ENCODE data around the gene LMCD1. TPM values are rescaled to one million over a fixed set of nuclear protein-coding genes. Genes with fewer than 3 reads are reported as not detected.

The LMCD1 gene
- total RNA-seq, 1 experiment from 2014 or later = 23.9 TPM

DNA sequence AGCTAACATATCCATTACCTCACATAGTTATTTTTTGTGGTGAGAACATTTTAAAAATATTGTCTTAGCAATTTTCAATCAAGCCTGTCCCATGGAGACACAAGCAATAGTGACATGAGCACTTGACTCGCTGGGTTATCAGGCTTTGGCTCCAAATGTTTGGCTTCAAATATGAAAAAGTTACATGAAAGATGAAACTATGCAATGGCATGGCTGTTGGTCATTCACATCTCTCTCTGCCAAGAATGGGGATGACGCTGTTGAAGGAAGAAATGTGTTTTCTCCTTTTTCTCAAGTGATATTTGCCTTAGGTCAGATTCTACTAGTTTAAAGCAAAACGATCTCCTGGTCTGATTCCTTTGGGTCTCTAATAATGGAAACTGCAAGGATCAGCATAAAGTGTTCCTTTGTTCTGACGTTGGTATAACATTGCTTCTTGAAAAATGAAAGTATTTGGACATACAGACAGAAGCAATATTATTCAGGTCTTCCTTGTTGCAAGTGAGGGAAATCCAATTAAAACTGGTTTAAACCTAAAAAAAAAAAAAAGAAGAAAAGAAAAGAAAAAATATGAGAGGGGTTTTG is 71.8 kb downstream of the LMCD1 start:
- ChIA-PET POLR2A (no interaction called here), CTCF (no interaction called here)
- Mint-ChIP-seq H3K9me3 (ENCODE audit: unreplicated experiment) (no peaks in the 10 kb centered on the region), H3K27me3 (ENCODE audit: insufficient read depth, unreplicated experiment) (no peaks in the 10 kb centered on the region), H3K36me3 (ENCODE audit: insufficient read depth, unreplicated experiment) (peaks cover 6% of the 10 kb centered on the region), H3K27ac (ENCODE audit: unreplicated experiment) (no peak overlapping the region), H3K4me1 (ENCODE audit: low read depth, unreplicated experiment) (peaks cover 6% of the 10 kb centered on the region), H3K4me3 (ENCODE audit: unreplicated experiment) (no peak overlapping the region)
- intact Hi-C loops (cut with micrococcal nuclease; ENCODE audit: unreplicated experiment) = no loop called here
- Histone ChIP-seq H3K36me3 (ENCODE audit: control insufficient read depth, insufficient read depth, low read length) (no peaks in the 10 kb centered on the region), H3K27me3 (replicated peaks; ENCODE audit: control insufficient read depth, insufficient read depth, low read length) (no peaks in the 10 kb centered on the region), H3K4me1 (peaks cover 10% of the 10 kb centered on the region), H3K9me3 (no peaks in the 10 kb centered on the region), H3K4me3 (ENCODE audit: low read depth, low read length) (no peak overlapping the region)
- TF ChIP-seq, protein P1, sequence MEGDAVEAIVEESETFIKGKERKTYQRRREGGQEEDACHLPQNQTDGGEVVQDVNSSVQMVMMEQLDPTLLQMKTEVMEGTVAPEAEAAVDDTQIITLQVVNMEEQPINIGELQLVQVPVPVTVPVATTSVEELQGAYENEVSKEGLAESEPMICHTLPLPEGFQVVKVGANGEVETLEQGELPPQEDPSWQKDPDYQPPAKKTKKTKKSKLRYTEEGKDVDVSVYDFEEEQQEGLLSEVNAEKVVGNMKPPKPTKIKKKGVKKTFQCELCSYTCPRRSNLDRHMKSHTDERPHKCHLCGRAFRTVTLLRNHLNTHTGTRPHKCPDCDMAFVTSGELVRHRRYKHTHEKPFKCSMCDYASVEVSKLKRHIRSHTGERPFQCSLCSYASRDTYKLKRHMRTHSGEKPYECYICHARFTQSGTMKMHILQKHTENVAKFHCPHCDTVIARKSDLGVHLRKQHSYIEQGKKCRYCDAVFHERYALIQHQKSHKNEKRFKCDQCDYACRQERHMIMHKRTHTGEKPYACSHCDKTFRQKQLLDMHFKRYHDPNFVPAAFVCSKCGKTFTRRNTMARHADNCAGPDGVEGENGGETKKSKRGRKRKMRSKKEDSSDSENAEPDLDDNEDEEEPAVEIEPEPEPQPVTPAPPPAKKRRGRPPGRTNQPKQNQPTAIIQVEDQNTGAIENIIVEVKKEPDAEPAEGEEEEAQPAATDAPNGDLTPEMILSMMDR (IDR thresholded peaks at IDR 0.05; ENCODE audit: insufficient read depth in 1 of 2, low read depth in 1 of 2, low read length in 1 of 2, severe bottlenecking in 1 of 2, unreplicated experiment in 1 of 2) = no peak
- DNase-seq = no peak
- BruUV-seq (replicated peaks) = no TSS peak

DNA sequence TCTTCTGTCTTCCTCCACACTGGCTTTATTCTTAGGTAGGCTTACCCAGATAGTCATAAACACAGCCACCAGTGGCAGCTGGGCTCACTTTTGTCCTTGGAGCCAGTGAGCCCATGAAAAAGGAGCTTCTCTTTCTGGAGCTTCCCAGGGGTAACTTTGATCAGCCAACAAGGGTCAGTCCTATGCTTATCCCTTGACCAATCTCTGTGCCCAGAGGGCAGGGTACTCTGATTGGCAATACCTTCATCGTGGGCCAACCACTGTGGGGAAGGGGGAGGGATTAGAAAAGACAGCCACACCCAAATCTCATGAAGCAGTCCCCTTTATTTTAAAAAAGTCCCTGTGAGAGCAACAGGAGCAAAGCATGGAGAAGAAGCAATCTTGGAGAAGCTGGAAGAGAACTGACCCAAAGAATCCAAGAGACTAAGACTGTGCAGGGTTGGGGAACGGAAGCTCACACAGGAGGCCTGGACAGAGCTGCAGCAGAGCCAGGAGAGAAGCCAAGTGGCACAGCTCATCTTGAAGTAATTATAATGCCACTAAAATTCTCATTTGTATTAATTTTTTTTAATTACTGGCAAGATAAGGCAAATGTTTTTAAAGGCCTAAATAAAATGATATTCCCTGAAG is 72.5 kb downstream of the LMCD1 start:
- H3K9me3 Mint-ChIP-seq (ENCODE audit: unreplicated experiment) = no peaks in the 10 kb centered on the region
- Histone ChIP-seq H3K9me3 (no peaks in the 10 kb centered on the region), H3K36me3 (ENCODE audit: control insufficient read depth, insufficient read depth, low read length) (no peaks in the 10 kb centered on the region), H3K4me3 (ENCODE audit: low read depth, low read length) (no peak overlapping the region), H3K27me3 (replicated peaks; ENCODE audit: control insufficient read depth, insufficient read depth, low read length) (no peaks in the 10 kb centered on the region), H3K4me1 (peaks cover 11% of the 10 kb centered on the region)
- H3K36me3 Mint-ChIP-seq (ENCODE audit: insufficient read depth, unreplicated experiment) = peaks cover 6% of the 10 kb centered on the region
- TF ChIP-seq, protein P1 (IDR thresholded peaks at IDR 0.05; ENCODE audit: insufficient read depth in 1 of 2, low read depth in 1 of 2, low read length in 1 of 2, severe bottlenecking in 1 of 2, unreplicated experiment in 1 of 2) = no peak
- POLR2A ChIA-PET = no interaction called here
- no peak for DNase-seq
- H3K27me3 Mint-ChIP-seq (ENCODE audit: insufficient read depth, unreplicated experiment) = no peaks in the 10 kb centered on the region
- CTCF ChIA-PET = no interaction called here
- H3K27ac Mint-ChIP-seq (ENCODE audit: unreplicated experiment) = no peak overlapping the region
- H3K4me1 Mint-ChIP-seq (ENCODE audit: low read depth, unreplicated experiment) = peaks cover 9% of the 10 kb centered on the region
- intact Hi-C loops (cut with micrococcal nuclease; ENCODE audit: unreplicated experiment) = no loop called here
- H3K4me3 Mint-ChIP-seq (ENCODE audit: unreplicated experiment) = no peak overlapping the region
- BruUV-seq (replicated peaks) = no TSS peak

DNA sequence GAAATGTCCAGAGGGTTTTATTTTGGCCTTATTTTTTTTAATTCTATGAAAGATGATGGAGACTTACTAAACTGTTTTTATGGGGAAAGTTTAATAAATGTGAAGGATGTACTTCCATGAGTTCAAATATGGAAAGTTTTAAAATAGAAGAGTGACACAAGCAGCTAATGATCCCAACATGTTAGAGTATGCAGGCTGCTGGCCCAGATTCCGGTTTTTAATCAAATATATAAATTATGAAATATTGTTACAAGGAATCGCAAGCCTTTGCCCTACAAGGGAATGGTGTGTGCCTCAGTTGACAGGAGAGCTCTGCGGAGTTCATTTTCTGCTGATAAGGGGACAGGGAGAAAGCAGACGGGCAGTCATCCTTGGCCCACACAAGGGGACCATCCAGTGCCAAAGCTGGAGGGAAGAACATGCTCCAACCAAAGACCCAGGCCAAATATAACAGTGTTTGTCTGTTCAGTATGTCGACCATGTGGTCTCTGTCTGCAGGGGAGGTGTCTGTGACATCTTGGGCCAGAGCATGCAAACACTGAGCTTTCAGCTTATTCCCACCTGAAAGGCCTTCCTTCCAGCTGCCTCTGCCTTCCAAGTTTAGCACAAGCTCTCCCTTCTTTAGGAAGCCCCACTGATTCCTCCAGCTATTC is 73.2 kb downstream of the LMCD1 start:
- Mint-ChIP-seq H3K4me1 (ENCODE audit: low read depth, unreplicated experiment) (peaks cover 9% of the 10 kb centered on the region), H3K36me3 (ENCODE audit: insufficient read depth, unreplicated experiment) (peaks cover 2% of the 10 kb centered on the region)
- POLR2A ChIA-PET = no interaction called here

More for the DNA sequence above, 73.2 kb downstream of the LMCD1 start:
- intact Hi-C loops (cut with micrococcal nuclease; ENCODE audit: unreplicated experiment) = no loop called here
- CTCF ChIA-PET = no interaction called here
- TF ChIP-seq, protein P1 (IDR thresholded peaks at IDR 0.05; ENCODE audit: insufficient read depth in 1 of 2, low read depth in 1 of 2, low read length in 1 of 2, severe bottlenecking in 1 of 2, unreplicated experiment in 1 of 2) = no peak
- H3K4me3 Mint-ChIP-seq (ENCODE audit: unreplicated experiment) = no peak overlapping the region
- Histone ChIP-seq H3K36me3 (ENCODE audit: control insufficient read depth, insufficient read depth, low read length) (no peaks in the 10 kb centered on the region), H3K4me1 (peaks cover 11% of the 10 kb centered on the region), H3K9me3 (no peaks in the 10 kb centered on the region), H3K4me3 (ENCODE audit: low read depth, low read length) (no peak overlapping the region), H3K27me3 (replicated peaks; ENCODE audit: control insufficient read depth, insufficient read depth, low read length) (no peaks in the 10 kb centered on the region)
- H3K9me3 Mint-ChIP-seq (ENCODE audit: unreplicated experiment) = no peaks in the 10 kb centered on the region
- BruUV-seq (replicated peaks) = no TSS peak
- H3K27me3 Mint-ChIP-seq (ENCODE audit: insufficient read depth, unreplicated experiment) = no peaks in the 10 kb centered on the region
- H3K27ac Mint-ChIP-seq (ENCODE audit: unreplicated experiment) = no peak overlapping the region
- no peak for DNase-seq
